Measurements from ENCODE around the gene PLK5. TPM values are rescaled to one million over a fixed set of nuclear protein-coding genes. Genes with fewer than 3 reads are reported as not detected.
A peak's percentile ranks its signal among the peaks of the same experiment; 100 is the strongest.
"Not testable (repeated sequence)": the region's sequence is repeated elsewhere in the genome, so short reads cannot be mapped to it uniquely, and the experiment has no call there.

PLK5 gene
- total RNA-seq, 1 donor = not detected

DNA sequence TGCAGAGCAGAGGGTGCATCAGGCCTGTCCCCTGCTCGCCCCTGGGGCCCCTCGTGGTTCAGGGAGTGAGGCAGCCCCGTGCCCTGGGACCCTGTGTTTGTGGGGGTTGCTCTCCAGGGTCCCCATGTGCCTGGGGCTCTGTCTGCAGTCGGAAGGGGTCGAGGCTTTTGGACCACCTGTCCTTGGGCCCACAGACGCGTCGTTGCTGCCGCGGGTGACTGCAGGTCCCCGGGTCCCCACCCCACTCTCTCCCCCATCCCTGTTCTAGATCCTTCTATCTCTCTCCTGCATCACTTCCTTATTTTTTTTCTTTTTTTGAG lies 35.6 kb upstream of the PLK5 start:
- no peaks in the 10 kb centered on the region for H3K27me3 ChIP-seq (ENCODE audit: insufficient read depth, low read length)
- H3K9me3 ChIP-seq (ENCODE audit: low read depth, low read length) = no peaks in the 10 kb centered on the region
- H3K4me1 ChIP-seq (ENCODE audit: insufficient read depth, low read length) = peaks cover 19% of the 10 kb centered on the region
- no peak overlapping the region for H3K4me3 ChIP-seq (ENCODE audit: low read length)

DNA sequence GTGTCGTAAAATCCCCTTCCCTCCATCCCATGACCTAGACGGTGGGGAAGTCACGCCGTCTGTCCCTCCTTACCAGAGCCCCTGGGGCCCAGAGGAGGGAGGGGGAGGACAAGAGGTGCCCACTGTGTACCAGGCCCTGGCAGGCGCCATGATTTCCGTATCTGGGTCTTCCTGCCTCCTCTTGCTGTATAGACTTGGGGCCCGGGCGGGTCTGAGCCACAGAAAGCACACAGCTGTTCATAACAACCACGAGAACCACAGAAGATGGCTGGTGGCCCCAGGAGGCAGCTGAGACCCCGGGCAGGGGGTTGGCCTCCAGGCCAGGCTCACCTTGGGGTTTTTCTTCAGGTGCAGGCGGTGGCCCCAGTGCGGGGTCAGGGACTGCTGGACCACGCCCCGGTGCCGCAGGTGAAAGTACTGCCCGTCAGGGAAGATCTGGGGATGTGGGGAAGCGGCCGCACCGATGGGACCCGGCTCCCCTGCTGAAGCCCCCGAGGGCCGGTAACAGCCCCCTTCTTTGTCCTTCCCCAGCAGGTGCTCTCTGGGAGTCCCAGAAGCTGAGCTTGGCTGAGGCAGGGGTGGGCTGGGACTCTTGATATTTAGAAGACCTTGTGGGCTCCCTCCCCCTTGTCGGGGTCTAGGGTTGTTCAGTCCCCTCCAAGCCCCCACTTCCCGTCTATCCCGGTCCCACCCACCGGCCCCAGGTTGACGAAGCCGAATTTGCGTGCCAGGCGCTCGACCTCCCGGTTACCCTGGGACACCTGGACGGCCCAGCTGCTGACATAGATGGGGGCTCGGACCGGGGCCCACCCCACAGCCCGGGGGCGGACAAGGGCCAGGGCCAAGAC lies 34.2 kb upstream of the PLK5 start:
- peaks cover 19% of the 10 kb centered on the region for H3K4me1 ChIP-seq (ENCODE audit: insufficient read depth, low read length)
- no peaks in the 10 kb centered on the region for H3K27me3 ChIP-seq (ENCODE audit: insufficient read depth, low read length)
- H3K4me3 ChIP-seq (ENCODE audit: low read length) = peak overlapping the region; percentile 41
- no peaks in the 10 kb centered on the region for H3K9me3 ChIP-seq (ENCODE audit: low read depth, low read length)

DNA sequence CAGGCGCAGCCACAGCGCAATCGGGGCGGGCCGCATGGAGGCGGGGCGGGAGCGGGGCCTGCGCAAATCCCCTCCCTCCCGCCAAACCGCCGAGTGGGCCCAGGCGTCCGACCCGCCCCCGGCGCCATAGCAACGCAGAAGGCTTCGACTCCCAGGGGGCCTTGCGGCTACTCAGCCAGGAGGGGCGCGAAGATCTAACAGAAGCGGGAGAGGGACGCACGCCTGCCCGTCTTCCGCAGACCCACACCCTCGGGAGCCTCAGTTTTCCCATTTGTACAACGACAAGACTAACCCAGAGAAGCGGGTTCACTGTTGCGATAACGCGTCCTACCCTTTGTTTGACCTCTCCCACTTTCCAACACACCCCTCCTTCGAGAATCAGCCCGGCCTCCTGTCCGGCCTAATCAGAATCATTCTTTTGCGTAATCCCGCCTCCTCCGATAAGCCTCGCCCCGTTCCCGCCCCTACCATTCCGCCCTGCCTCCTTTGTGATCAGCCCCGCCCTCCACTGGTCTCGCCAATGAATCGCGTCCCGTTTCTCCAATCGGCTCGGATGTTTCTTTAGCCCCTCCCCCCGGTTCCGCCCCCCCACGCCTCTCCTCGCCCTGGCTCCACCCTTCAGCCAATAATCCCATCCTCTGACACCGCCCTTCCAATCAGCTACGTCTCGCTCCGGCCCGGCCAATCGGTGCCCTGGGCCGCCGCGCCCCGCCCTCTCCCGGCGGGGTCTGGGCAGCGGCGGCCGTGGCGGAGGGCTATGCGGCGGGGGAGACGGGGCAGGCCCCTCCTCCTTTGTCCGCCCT lies 33.4 kb upstream of the PLK5 start, which contains the start of gene PCSK4:
TSS of gene PCSK4 (minus strand) at position 40 of the 803 bp plus-strand sequence. CDS start at position 36, 4 bp downstream.
- Histone ChIP-seq H3K4me1 (ENCODE audit: insufficient read depth, low read length) (peaks cover 19% of the 10 kb centered on the region), H3K9me3 (ENCODE audit: low read depth, low read length) (no peaks in the 10 kb centered on the region), H3K27me3 (ENCODE audit: insufficient read depth, low read length) (no peaks in the 10 kb centered on the region), H3K4me3 (ENCODE audit: low read length) (peak within 1 kb of the TSS; percentile 41)

DNA sequence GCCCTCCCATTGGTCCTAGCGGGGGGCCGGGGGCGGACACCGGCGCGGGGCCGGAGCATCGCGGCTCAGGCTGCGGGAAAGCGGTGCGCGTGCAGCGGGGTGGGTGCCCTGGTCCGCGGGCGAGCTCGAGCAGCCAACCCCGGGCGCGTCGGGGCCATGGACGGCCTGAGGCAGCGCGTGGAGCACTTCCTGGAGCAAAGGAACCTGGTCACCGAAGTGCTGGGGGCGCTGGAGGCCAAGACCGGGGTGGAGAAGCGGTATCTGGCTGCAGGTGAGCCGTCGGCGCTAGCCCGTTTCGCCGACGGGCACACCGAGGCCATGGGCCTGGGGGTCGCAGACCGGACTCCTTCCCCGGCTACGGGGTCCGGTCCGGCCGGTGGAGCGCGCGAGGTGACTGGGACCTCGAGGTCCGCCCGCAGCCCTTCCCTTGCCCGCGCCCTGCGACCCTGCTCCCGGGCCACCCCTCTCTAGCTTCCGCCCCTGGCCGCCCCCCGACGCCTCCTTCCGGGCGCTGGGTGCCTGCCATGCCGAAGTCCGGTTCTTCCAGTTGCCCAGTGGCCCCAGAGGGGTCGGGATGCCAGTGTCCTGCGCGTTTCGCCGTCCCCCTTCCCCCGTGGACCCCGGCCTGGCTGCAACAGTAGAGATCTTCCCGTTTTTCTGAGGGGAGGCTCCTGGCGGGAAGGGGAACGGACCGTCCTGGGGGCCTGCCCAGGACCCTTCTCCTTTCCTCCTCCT lies 32.6 kb upstream of the PLK5 start, which contains the start of gene REEP6:
TSS of gene REEP6 (plus strand) at position 68 of the 735 bp plus-strand sequence. CDS start at position 157, 89 bp downstream.
- Histone ChIP-seq H3K4me1 (ENCODE audit: insufficient read depth, low read length) (peaks cover 19% of the 10 kb centered on the region), H3K4me3 (ENCODE audit: low read length) (peak within 1 kb of the TSS; percentile 41), H3K27me3 (ENCODE audit: insufficient read depth, low read length) (no peaks in the 10 kb centered on the region), H3K9me3 (ENCODE audit: low read depth, low read length) (no peaks in the 10 kb centered on the region)

DNA sequence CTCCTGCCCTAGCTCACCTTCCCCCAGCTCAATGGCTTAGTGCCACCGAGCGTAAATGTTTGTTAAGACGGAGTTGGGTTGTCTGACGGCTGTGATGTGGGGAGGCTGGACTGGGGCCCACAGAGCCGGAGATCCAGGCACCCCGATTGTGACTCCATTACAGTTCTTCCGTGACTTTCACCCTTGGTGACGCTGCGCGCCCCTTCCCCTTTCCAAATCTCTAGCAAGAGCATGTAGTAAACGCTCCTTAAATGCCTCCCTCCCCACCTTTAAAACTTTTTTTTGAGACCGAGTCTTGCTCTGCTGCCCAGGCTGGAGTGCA lies 32.1 kb upstream of the PLK5 start:
- H3K27me3 ChIP-seq (ENCODE audit: insufficient read depth, low read length) = no peaks in the 10 kb centered on the region
- peaks cover 19% of the 10 kb centered on the region for H3K4me1 ChIP-seq (ENCODE audit: insufficient read depth, low read length)
- no peak overlapping the region for H3K4me3 ChIP-seq (ENCODE audit: low read length)
- no peaks in the 10 kb centered on the region for H3K9me3 ChIP-seq (ENCODE audit: low read depth, low read length)

DNA sequence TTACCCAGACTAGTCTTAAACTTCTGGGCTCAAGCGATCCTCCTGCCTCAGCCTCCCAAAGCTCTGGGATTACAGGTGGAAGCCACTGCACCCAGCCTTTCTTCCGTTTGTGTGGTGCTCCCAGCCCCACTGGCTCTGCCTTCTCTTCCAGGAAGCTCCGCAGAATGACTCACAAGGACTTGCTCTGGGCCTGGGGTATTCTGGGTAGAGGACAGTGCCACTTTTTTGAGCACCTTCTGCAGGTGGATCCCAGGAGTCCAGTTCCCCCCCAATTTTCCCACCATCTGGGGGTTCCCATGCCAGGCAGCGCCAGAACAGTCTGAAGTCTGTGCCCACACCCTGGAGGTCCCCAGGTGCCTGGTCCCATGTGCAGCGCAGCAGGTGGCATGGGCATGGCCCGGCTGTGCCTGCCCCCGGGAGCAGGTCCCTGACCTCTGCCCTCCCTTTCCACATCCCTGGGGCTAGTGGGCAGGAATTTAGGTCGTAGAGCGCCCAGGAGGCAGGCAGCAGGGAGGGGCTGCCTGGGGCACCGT lies 31.3 kb upstream of the PLK5 start:
- H3K27me3 ChIP-seq (ENCODE audit: insufficient read depth, low read length) = no peaks in the 10 kb centered on the region
- H3K4me3 ChIP-seq (ENCODE audit: low read length) = no peak overlapping the region
- peaks cover 19% of the 10 kb centered on the region for H3K4me1 ChIP-seq (ENCODE audit: insufficient read depth, low read length)
- no peaks in the 10 kb centered on the region for H3K9me3 ChIP-seq (ENCODE audit: low read depth, low read length)

DNA sequence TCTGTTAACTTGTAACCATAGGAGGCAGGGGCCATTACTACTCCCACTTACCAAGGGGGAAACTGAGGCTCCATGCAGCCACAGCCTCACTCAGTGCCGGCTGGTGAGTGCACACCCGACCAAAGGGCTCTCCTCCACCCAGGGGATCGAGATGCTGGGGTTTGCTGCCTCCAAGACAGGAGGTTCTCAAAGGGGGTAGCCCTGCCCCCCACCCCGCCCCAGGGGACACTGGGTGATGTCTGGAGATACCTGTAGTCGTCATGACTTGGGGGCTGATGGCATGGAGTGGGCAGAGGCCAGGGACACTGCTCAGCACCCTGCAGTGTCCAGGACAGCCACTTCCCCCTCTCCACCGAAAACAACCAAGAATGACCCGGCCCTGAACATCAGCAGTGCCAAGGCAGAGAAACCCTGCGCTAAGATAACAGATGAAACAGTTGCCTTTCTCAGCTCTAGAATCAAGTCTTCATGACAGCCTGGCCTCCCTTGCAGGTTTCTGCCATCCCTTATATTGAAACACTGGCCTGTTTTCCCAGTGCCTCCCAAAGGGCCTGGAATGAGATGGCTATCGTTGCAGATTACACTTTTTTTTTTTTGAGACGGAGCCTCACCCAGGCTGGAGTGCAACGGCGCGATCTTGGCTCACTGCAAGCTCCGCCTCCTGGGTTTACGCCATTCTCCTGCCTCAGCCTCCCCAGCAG lies 29.6 kb upstream of the PLK5 start:
- no peak overlapping the region for H3K4me3 ChIP-seq (ENCODE audit: low read length)
- peaks cover 17% of the 10 kb centered on the region for H3K4me1 ChIP-seq (ENCODE audit: insufficient read depth, low read length)
- H3K9me3 ChIP-seq (ENCODE audit: low read depth, low read length) = no peaks in the 10 kb centered on the region
- H3K27me3 ChIP-seq (ENCODE audit: insufficient read depth, low read length) = no peaks in the 10 kb centered on the region

DNA sequence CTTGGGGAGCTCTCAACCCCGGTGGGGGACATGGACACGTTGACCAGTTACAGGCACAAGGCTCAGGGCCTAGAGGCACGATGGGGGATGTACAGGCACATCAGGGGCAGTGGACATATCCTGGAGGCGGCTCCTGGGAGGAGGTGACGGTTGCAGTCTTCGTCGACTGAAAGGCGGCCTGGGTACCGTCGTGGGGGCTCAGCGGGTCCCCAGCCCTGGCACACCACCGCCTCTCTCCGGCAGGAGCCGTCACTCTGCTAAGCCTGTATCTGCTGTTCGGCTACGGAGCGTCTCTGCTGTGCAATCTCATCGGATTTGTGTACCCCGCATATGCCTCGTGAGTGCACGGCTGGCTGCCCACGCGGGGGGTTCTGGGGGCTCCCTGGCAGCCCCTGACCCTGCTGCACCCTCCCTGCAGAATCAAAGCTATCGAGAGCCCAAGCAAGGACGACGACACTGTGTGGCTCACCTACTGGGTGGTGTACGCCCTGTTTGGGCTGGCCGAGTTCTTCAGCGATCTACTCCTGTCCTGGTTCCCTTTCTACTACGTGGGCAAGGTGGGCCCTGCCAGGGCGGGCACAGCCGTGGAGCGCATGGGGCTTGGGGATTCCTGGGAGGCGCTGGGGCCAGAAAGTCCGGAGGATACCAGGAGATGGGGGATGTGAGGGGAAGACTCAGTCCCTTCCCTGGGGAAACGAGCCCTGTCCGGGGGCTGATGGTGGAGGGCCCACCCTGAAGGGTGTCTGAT lies 28.7 kb upstream of the PLK5 start:
- Histone ChIP-seq H3K9me3 (ENCODE audit: low read depth, low read length) (no peaks in the 10 kb centered on the region), H3K4me3 (ENCODE audit: low read length) (no peak overlapping the region), H3K27me3 (ENCODE audit: insufficient read depth, low read length) (no peaks in the 10 kb centered on the region), H3K4me1 (ENCODE audit: insufficient read depth, low read length) (peaks cover 8% of the 10 kb centered on the region)

DNA sequence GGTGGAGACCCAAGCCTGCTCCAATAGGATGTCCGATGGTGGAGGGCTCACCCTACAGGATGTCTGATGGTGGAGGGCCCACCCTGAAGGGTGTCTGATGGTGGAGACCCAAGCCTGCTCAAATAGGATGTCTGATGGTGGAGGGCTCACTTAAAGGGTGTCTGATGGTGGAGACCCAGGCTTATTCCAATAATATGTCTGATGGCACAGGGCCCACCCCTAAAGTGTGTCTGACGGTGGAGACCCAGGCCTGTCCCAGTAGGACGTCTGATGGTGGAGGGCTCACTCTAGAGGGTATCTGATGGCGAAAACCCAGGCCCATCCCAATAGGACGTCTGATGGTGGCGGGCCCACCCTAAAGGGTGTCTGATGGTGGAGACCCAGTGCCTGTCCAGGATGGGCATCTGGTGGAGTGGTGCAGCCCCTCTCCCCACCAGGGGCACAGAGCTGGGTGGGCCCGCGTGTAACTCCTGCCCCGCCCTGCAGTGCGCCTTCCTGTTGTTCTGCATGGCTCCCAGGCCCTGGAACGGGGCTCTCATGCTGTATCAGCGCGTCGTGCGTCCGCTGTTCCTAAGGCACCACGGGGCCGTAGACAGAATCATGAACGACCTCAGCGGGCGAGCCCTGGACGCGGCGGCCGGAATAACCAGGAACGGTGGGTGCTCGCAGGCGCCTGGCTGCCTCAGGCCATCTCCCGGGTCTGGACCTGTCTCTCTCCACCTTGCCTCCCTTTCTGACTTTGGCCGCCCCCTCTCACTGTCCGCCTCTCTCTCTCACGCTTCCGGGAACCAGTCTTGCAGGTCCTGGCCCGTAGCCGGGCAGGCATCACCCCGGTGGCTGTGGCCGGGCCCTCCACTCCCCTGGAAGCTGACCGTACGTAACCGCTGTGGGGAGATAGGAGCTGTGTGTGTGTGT lies 27.8 kb upstream of the PLK5 start:
- H3K4me1 ChIP-seq (ENCODE audit: insufficient read depth, low read length) = peaks cover 7% of the 10 kb centered on the region
- no peaks in the 10 kb centered on the region for H3K27me3 ChIP-seq (ENCODE audit: insufficient read depth, low read length)
- H3K9me3 ChIP-seq (ENCODE audit: low read depth, low read length) = no peaks in the 10 kb centered on the region
- no peak overlapping the region for H3K4me3 ChIP-seq (ENCODE audit: low read length)

DNA sequence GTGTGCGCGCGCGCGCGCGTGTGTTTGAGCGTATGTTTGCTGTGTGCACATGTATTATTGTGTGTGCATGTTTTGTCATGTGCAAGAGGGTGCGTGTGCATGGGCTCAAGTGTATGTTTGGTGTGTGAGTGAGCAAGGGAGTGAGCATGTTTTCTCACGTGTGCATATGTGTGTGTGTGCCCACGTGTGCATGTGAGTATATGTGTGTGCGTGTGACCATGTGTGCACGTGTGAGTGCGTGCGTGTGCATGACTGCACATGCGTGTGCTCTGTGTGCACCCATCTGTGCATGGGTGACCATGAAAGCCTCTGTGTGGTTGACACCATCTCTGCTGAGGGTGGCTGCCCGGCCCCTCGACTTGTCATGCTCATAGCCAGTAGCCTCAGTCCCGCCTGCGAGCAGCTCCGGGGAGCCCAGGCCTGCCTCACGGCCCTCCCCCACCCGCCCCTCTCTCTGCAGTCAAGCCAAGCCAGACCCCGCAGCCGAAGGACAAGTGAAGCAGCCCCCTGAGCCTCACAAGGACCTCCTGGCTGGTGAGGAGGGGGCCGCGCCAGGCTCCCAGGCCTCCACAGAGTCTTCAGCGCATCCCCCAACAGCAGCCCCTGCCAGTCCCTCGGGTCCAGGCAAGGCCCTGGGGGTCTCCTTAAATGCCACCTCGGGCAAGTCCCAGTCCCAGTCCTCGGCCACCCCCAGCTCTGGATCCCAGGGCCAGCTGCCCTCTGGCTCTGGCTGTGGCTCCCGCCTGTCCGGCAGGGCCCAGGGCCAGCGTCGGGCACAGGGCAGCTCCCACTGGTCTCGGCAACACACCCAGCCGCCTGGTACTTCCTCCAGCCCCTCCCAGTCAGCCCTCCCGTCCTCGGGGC lies 26.9 kb upstream of the PLK5 start:
- Histone ChIP-seq H3K4me1 (ENCODE audit: insufficient read depth, low read length) (no peaks in the 10 kb centered on the region), H3K4me3 (ENCODE audit: low read length) (no peak overlapping the region), H3K27me3 (ENCODE audit: insufficient read depth, low read length) (no peaks in the 10 kb centered on the region), H3K9me3 (ENCODE audit: low read depth, low read length) (no peaks in the 10 kb centered on the region)

DNA sequence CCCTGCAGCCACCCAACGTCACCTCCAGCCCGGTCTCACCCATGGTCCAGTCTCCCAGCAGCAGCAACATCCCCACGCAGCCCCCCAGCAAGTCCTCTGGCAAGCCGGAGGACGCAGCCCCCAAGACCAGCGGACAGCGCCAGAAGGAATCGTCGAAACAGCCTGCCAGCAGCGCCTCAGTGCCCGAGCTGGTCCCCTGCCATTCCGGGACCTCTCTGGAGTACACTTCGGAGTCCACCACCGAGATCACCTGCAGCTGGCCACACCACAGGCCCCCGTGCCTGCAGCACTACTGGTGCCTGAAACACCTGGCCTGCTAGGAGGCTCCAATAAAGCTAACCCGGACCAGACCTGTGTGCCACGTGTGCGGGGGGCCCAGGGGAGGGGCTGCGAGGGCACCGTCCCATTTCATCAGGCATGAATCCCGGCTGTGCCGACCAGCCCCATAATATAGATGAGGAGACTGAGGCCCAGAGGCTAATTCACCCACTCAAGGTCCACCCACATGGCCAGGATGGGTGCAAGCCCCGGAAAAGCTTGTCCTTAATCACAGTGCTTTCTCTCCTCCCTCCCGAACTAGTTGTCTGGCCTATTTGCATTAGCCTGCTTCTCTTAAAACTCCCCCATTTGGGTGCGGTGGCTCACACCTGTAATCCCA lies 26.2 kb upstream of the PLK5 start:
- H3K27me3 ChIP-seq (ENCODE audit: insufficient read depth, low read length) = no peaks in the 10 kb centered on the region
- no peak overlapping the region for H3K4me3 ChIP-seq (ENCODE audit: low read length)
- H3K4me1 ChIP-seq (ENCODE audit: insufficient read depth, low read length) = no peaks in the 10 kb centered on the region
- H3K9me3 ChIP-seq (ENCODE audit: low read depth, low read length) = no peaks in the 10 kb centered on the region

DNA sequence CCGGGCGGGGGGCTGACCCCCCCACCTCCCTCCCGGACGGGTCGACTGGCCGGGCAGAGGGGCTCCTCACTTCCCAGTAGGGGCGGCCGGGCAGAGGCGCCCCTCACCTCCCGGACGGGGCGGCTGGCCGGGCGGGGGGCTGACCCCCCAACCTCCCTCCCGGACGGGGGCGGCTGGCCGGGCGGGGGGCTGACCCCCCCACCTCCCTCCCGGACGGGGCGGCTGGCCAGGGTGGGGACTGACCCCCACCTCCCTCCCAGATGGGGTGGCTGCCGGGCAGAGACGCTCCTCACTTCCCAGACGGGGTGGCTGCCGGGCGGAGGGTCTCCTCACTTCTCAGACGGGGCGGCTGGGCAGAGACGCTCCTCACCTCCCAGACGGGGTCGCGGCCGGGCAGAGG lies 24.6 kb upstream of the PLK5 start:
- not testable (repeated sequence) for H3K9me3 ChIP-seq (ENCODE audit: low read depth, low read length)

More for the DNA sequence above, 24.6 kb upstream of the PLK5 start:
- H3K27me3 ChIP-seq (ENCODE audit: insufficient read depth, low read length); H3K4me3 ChIP-seq (ENCODE audit: low read length); H3K4me1 ChIP-seq (ENCODE audit: insufficient read depth, low read length): not testable (repeated sequence)
